Inflammatory macrophage treated with lipopolysaccharide for 1 hour (primary cell): ENCODE measurements around the gene TMEM219.
"Not testable (repeated sequence)": the region's sequence is repeated elsewhere in the genome, so short reads cannot be mapped to it uniquely, and the experiment has no call there.

Experiments used
- DNase-seq, 2 donors: peaks; one replicate each; pipeline ENCODE4 v3.0.0-alpha.2; 2020 to 2022

Gene TMEM219

DNA sequence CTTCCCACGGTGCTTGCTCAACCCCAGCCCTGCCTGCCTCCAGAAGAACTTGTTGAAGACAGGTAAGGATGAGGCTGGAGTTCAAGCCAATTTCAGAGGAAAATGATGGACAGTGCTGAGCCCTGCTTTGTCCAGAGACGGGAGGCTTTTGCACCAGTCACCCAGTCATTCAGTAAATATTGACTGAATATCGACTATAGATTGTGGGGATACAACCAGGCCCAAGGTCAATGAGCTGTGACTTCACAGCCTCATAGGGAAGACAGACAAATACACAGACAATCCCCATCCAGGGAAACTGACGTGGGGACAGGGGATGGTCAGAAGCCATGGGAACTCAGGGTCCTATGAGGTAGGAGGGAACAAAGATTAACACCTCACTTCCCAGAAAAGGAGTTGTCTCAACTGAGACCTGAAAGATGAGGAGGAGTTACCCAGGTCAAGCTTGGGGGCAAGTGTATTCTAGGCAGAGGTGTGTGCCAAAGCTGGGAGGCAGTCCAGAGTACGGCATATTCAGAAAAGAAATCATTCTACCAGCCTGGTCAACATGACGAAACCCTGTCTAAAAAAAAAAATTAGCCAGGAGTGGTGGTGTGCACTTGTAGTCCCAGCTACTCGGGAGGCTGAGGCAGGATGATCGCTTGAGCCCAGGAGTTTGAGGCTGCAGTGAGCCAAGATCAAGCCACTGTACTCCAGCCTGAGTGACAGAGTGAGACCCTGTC is 54.8 kb downstream of the TMEM219 start:
- DNase-seq, result no peak

DNA sequence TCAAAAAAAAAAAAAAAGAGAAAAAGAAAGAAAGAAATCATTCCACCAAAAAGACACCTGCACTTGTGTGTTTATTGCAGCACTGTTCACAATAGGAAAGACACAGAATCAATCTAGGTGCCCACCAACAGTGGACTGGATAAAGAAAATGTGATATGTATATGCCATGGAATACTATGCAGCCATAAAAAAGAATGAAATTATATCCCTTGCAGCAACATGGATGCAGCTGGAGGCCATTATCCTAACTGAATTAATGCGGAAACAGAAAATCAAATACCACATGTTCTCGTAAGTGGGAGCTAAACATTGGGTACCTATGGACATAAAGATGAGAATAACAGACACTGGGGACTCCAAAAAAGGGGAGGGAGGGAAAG is 55.4 kb downstream of the TMEM219 start:
- no peak for DNase-seq

DNA sequence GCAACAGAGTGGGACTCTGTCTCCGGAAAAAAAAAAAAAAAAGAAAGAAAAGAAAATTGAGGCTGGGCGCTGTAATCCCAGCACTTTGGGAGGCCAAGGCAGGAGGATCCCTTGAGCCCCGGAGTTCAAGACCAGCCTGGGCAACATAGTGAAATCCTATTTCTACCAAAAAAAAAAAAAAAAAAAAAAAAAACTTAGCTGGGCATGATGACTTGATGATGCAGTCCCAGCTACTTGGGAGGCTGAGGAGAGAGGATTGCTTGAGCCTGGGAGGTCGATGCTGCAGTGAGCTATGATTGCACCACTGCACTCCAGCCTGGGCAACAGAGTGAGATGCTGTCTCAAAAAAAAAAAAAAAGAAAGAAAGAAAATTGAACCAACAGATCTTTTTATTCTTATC is 56.1 kb downstream of the TMEM219 start:
- not testable (repeated sequence) for DNase-seq

DNA sequence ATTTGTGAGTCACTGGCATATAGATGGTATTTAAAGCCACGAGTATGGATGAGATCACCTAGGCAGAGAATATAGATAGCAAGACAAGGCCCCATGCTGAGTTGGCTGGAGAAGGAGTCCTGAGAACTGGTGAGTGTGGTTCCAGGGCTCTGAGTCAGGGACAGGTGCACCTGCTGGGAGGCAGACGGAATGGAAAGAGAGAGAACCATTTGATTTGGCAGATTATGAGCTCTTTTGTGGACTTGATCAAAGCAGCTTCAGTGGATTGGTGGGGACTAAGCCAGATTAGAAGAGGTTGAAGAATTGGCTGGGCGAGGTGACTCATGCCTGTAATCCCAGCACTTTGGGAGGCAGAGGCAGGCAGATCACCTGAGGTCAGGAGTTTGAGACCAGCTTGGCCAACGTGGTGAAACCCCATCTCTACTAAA is 56.9 kb downstream of the TMEM219 start:
- no peak for DNase-seq
